MCF 10A (cell line): ENCODE measurements around the gene UNKL. TPM values are rescaled to one million over a fixed set of nuclear protein-coding genes. Genes with fewer than 3 reads are reported as not detected.

ENCODE experiments used
- BruUV-seq: library from RNA; stranded (reverse); fragments of 400-500 nt; replicated peaks from 2 replicates; lab custom pipeline; 2021; lab: Mats Ljungman, UMichigan
- CTCF ChIA-PET: fragments of 300-600 bp; sonication (Branson Sonifier 250); formaldehyde crosslinking; extraction: SDS; loops from one replicate; lab custom pipeline; 2021; ENCODE audit warnings: antibody characterized with exemption, inconsistent platforms; lab: Yijun Ruan, JAX
- POLR2A ChIA-PET: fragments of 300-600, 350-650 bp; sonication (Branson Sonifier 250); formaldehyde crosslinking; extraction: SDS; loops from one replicate; lab custom pipeline; 2020; ENCODE audit warnings: antibody characterized with exemption, inconsistent platforms; lab: Yijun Ruan, JAX
- DNase-seq: peaks from one replicate; pipeline ENCODE4 v3.0.0-alpha.2; 2018; ENCODE audit not compliant: unreplicated experiment
- H3K27ac Mint-ChIP-seq: one replicate; pipeline ENCODE4 v1.8.0; 2022; ENCODE audit warnings: mild to moderate bottlenecking, low read depth, mixed read lengths; ENCODE audit not compliant: unreplicated experiment
- H3K27me3 Mint-ChIP-seq: one replicate; pipeline ENCODE4 v1.8.0; 2022; ENCODE audit warnings: mixed read lengths; ENCODE audit not compliant: insufficient read depth, unreplicated experiment
- H3K36me3 Mint-ChIP-seq: one replicate; pipeline ENCODE4 v1.8.0; 2022; ENCODE audit warnings: mild to moderate bottlenecking, moderate library complexity, mixed read lengths; ENCODE audit not compliant: insufficient read depth, unreplicated experiment
- H3K4me1 Mint-ChIP-seq: one replicate; pipeline ENCODE4 v1.8.0; 2022; ENCODE audit warnings: mixed read lengths; ENCODE audit not compliant: insufficient read depth, unreplicated experiment
- H3K4me3 Mint-ChIP-seq: one replicate; pipeline ENCODE4 v1.8.0; 2022; ENCODE audit warnings: mild to moderate bottlenecking, moderate library complexity, mixed read lengths; ENCODE audit not compliant: unreplicated experiment
- H3K9me3 Mint-ChIP-seq: one replicate; pipeline ENCODE4 v1.8.0; 2022; ENCODE audit warnings: mixed read lengths; ENCODE audit not compliant: unreplicated experiment
- intact Hi-C: fragments of 100-400 bp; cut with micrococcal nuclease; formaldehyde crosslinking; loops from 2 replicates; pipeline ENCODE4 v1.14.1; 2022
- total RNA-seq: library from RNA; stranded (reverse); gene quantifications from 2 replicates; pipeline ENCODE4 v1.2.3, GENCODE V29; 2022
- TF ChIP-seq, protein P1 (sequence below): fragments of 200-600 bp; IDR thresholded peaks from one replicate; pipeline ENCODE4 v1.8.0; 2022; ENCODE audit warnings: antibody characterized with exemption, mild to moderate bottlenecking; ENCODE audit not compliant: unreplicated experiment

UNKL gene
- total RNA-seq, 1 experiment from 2014 or later: 12.3 TPM

- Mint-ChIP-seq H3K9me3 (no peaks in the 10 kb centered on the region), H3K27me3 (no peaks in the 10 kb centered on the region), H3K27ac (no peak overlapping the region), H3K36me3 (peaks cover 39% of the 10 kb centered on the region), H3K4me3 (no peak overlapping the region), H3K4me1 (no peaks in the 10 kb centered on the region)
- no peak for DNase-seq
- intact Hi-C loops: no loop called here
- BruUV-seq: no TSS peak
- POLR2A ChIA-PET: interaction anchor here (0.6 kb wide), 1 partner anchor 430 kb away, joined by 3 read pairs; no protein-coding TSS in a partner anchor
- CTCF ChIA-PET: no interaction called here
- TF ChIP-seq, protein P1, sequence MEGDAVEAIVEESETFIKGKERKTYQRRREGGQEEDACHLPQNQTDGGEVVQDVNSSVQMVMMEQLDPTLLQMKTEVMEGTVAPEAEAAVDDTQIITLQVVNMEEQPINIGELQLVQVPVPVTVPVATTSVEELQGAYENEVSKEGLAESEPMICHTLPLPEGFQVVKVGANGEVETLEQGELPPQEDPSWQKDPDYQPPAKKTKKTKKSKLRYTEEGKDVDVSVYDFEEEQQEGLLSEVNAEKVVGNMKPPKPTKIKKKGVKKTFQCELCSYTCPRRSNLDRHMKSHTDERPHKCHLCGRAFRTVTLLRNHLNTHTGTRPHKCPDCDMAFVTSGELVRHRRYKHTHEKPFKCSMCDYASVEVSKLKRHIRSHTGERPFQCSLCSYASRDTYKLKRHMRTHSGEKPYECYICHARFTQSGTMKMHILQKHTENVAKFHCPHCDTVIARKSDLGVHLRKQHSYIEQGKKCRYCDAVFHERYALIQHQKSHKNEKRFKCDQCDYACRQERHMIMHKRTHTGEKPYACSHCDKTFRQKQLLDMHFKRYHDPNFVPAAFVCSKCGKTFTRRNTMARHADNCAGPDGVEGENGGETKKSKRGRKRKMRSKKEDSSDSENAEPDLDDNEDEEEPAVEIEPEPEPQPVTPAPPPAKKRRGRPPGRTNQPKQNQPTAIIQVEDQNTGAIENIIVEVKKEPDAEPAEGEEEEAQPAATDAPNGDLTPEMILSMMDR: no peak
Measured at GRCh38 chr16:1325261-1325660, 89.2 kb downstream of the UNKL start.

DNA sequence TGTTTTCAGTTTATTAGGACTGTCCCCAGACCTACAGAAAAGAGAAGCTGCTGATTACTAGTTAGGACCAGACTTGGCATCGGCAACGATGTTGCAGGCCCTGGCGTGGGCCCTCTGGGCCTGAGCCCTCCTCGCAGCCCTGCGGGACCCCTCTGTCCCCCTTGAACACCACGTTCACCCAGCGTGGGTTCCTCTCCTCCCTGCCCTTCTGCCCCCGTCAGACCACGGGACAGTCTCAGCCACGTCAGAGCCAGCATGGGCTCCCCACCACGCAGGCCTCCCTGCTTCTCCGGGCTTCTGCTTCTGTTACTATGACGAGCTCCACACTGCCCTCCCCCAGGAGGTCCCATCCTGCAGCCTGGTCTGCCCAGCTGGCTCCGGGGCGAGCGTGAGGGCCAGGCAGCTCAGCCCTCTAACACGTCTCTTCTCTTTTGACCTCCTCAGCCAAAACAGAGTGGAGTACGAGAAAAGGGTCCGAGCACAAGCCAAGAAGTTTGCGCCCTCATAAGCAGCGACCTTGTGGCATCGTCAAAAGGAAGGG, 90.1 kb downstream of the UNKL start:
- POLR2A ChIA-PET: no interaction called here
- Mint-ChIP-seq H3K9me3 (no peaks in the 10 kb centered on the region), H3K27me3 (no peaks in the 10 kb centered on the region), H3K4me1 (no peaks in the 10 kb centered on the region), H3K27ac (no peak overlapping the region), H3K4me3 (no peak overlapping the region), H3K36me3 (peaks cover 48% of the 10 kb centered on the region)
- DNase-seq: no peak
- intact Hi-C loops: no loop called here
- CTCF ChIA-PET: no interaction called here
- BruUV-seq: no TSS peak
- TF ChIP-seq, protein P1: no peak

DNA sequence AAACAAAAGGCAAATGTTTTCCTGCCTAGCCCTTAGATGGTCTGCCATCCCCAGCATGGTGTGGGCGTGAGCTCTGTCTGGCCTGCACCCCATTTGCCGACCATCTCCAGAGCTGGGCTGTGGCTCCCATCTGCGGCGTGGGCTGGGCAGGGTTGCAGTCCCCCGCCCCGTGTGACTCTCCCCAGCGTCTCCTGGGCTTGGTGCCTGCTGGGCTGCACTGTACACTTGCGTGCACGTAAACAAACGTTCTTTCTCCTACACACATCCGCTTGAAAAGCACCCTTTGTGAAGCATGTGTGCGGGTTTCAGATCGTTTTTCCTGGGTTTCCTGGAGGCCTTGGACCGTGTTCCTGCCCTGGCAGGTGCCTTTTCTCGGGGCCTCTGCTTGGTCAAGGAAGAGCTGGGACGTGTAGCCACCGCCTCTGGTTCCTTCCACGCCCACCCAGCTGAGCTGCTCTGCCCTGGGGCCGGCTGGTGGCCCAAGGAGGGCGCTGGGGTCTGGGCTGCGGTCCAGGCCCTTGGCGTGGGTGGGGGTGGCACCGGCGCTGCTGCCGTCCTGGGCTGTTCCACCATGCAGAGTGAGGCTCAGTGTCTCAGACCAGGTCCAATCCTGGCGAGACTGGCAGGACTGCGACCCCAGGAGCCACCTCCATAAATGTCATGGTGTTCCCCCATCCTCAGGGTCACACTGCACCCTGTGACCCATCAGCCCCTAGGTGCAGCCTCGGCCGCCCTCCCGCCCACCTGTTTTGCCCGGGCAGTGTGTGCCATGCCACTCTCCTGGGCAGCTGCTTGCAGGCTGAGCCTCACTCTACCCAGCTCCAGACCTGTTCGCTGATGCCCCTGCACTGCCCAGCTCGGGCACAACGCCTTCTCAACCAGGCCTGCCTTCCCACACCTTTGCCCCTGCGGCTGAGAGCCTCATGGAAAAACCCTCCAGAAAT, 90.9 kb downstream of the UNKL start:
- H3K27me3 Mint-ChIP-seq: no peaks in the 10 kb centered on the region
- H3K27ac Mint-ChIP-seq: no peak overlapping the region
- CTCF ChIA-PET: interaction anchor here (0.6 kb wide), 2 partner anchors 22 to 23 kb away, joined by 3 to 5 read pairs; no protein-coding TSS in a partner anchor
- no peak overlapping the region for H3K4me3 Mint-ChIP-seq
- no peaks in the 10 kb centered on the region for H3K4me1 Mint-ChIP-seq
- no peak for DNase-seq
- no TSS peak for BruUV-seq
- POLR2A ChIA-PET: no interaction called here
- no peaks in the 10 kb centered on the region for H3K9me3 Mint-ChIP-seq
- intact Hi-C loops: no loop called here
- TF ChIP-seq, protein P1: no peak
- H3K36me3 Mint-ChIP-seq: peaks cover 56% of the 10 kb centered on the region

DNA sequence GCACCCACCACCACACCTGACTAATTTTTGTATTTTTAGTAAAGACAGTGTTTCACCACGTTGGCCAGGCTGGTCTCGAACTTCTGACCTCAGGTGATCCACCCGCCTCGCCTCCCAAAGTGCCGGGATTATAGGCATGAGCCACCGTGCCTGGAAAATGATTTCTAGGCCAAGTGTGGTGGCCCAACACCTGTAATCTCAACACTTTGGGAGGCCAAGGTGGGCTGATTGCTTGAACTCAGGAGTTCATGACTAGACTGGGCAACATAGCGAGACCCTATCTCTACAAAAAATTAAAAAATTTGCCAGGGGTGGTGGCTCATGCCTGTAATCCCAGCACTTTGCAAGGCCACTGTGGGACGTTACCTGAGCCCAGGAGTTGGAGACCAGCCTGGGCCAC, 92.1 kb downstream of the UNKL start:
- Mint-ChIP-seq H3K4me1 (no peaks in the 10 kb centered on the region), H3K27ac (no peak overlapping the region)
- CTCF ChIA-PET: interaction anchor here (0.6 kb wide), 1 partner anchor 24 kb away, joined by 3 read pairs; no protein-coding TSS in a partner anchor

More for the DNA sequence above, 92.1 kb downstream of the UNKL start:
- Mint-ChIP-seq H3K36me3 (peaks cover 68% of the 10 kb centered on the region), H3K27me3 (no peaks in the 10 kb centered on the region), H3K9me3 (no peaks in the 10 kb centered on the region), H3K4me3 (no peak overlapping the region)
- TF ChIP-seq, protein P1: no peak
- DNase-seq: no peak
- POLR2A ChIA-PET: no interaction called here
- no TSS peak for BruUV-seq
- intact Hi-C loops: no loop called here
